Left lung (tissue), 10 donors: ENCODE measurements around the gene ZCWPW2. TPM values are rescaled to one million over a fixed set of nuclear protein-coding genes. Genes with fewer than 3 reads are reported as not detected.

Experiments used
- ATAC-seq: fragments of 200-7000 bp; cut with Tn5 transposase; one replicate; pipeline ENCODE4 v1.9.1; 2020; ENCODE audit warnings: moderate library complexity
- DNase-seq, 4 donors: peaks; one replicate each; pipeline ENCODE4 v3.0.0-alpha.2; 2013 to 2020
- H3K27ac ChIP-seq, 2 donors: fragments of 200-600 bp; sonication (generic) in 1 of 2; one replicate each; pipeline versions ENCODE4 v1.5.0 to v1.8.0; 2020 to 2021
- H3K27me3 ChIP-seq, 2 donors: fragments of 200-600 bp; sonication (generic) in 1 of 2; one replicate each; pipeline versions ENCODE4 v1.5.0 to v1.8.0; 2020 to 2021
- H3K36me3 ChIP-seq, 2 donors: fragments of 200-600 bp; sonication (generic) in 1 of 2; one replicate each; pipeline versions ENCODE4 v1.5.0 to v1.8.0; 2020 to 2021
- H3K4me1 ChIP-seq, 2 donors: fragments of 200-600 bp; one replicate each; pipeline ENCODE4 v1.8.0; 2021
- H3K4me3 ChIP-seq, 2 donors: fragments of 200-600 bp; sonication (generic) in 1 of 2; one replicate each; pipeline versions ENCODE4 v1.5.0 to v1.8.0; 2020 to 2021; ENCODE audit warnings: mild to moderate bottlenecking in 1 of 2
- H3K9me3 ChIP-seq, 2 donors: fragments of 200-600 bp; sonication (generic) in 1 of 2; one replicate each; pipeline versions ENCODE4 v1.5.0 to v1.8.0; 2020 to 2021
- CTCF ChIP-seq, 2 donors: fragments of 200-600 bp; sonication (generic) in 1 of 2; IDR thresholded peaks; one replicate each; pipeline versions ENCODE4 v1.5.0 to v1.8.0; 2021; ENCODE audit warnings: antibody characterized with exemption in 2 of 2
- intact Hi-C, 2 donors: fragments of 100-400 bp; cut with DNase I; formaldehyde crosslinking; loops; one replicate each; pipeline versions ENCODE4 v1.11.2 to v1.14.2; 2022
- polyA plus RNA-seq, 6 donors: library from polyadenylated mRNA; unstranded; fragments of 120-200 nt; gene quantifications; one replicate each; pipeline ENCODE4 v1.2.1, GENCODE V29; 2013; ENCODE audit not compliant: insufficient read length in 6 of 6
- total RNA-seq, 2 donors: library from RNA; stranded (reverse); fragmentation: NEBNext Ultra II Directional; extraction: Animal tissue kit (Norgen Biotek cat#: 25700); gene quantifications; one replicate each; pipeline ENCODE4 v1.2.1, GENCODE V29; 2021
- donor health status: DM: no; HTN: yes; CAD: no.
- donor health status: DM: no; HTN: no; CAD: no.

ZCWPW2 gene
- total and polyA plus RNA-seq, 8 donors = 0.84 to 3.4 (median 2.3) TPM

- no peak for TF ChIP-seq CTCF (IDR thresholded peaks at IDR 0.05)
- H3K27me3 ChIP-seq = no peaks in the 10 kb centered on the region
- H3K36me3 ChIP-seq = no peaks in the 10 kb centered on the region
- H3K4me3 ChIP-seq = no peak overlapping the region
- ATAC-seq (no peak), DNase-seq (no peak)
- H3K4me1 ChIP-seq = no peaks in the 10 kb centered on the region
- intact Hi-C loops = no loop called here
- H3K9me3 ChIP-seq = peaks cover 0 to 46% of the 10 kb centered on the region in 2 donors
- no peak overlapping the region for H3K27ac ChIP-seq
Measured at GRCh38 chr3:28406241-28406640, 57.7 kb downstream of the ZCWPW2 start.

GRCh38 chr3:28449398-28449797 is 100.9 kb downstream of the ZCWPW2 start:
- peaks cover 0 to 27% of the 10 kb centered on the region in 2 donors for H3K9me3 ChIP-seq
- H3K36me3 ChIP-seq = no peaks in the 10 kb centered on the region
- no peak overlapping the region for H3K4me3 ChIP-seq
- no peak overlapping the region for H3K27ac ChIP-seq
- no peaks in the 10 kb centered on the region for H3K27me3 ChIP-seq
- no peak for ATAC-seq
- H3K4me1 ChIP-seq = no peaks in the 10 kb centered on the region
- DNase-seq = no peak
- no peak for TF ChIP-seq CTCF (IDR thresholded peaks at IDR 0.05)
- intact Hi-C loops = no loop called here

GRCh38 chr3:28462866-28463265 is 114.3 kb downstream of the ZCWPW2 start:
- intact Hi-C loops = no loop called here
- no peak for TF ChIP-seq CTCF (IDR thresholded peaks at IDR 0.05)
- H3K4me3 ChIP-seq = no peak overlapping the region
- no peaks in the 10 kb centered on the region for H3K9me3 ChIP-seq
- H3K27me3 ChIP-seq = no peaks in the 10 kb centered on the region
- H3K27ac ChIP-seq = no peak overlapping the region
- H3K36me3 ChIP-seq = no peaks in the 10 kb centered on the region
- H3K4me1 ChIP-seq = no peaks in the 10 kb centered on the region
- DNase-seq (peak in 2 of 4 donors; percentile 34 to 62), ATAC-seq (no peak)

GRCh38 chr3:28467414-28467813 is 118.9 kb downstream of the ZCWPW2 start:
- no peak overlapping the region for H3K4me3 ChIP-seq
- no peaks in the 10 kb centered on the region for H3K36me3 ChIP-seq
- H3K4me1 ChIP-seq = no peaks in the 10 kb centered on the region
- DNase-seq (no peak), ATAC-seq (no peak)
- intact Hi-C loops = no loop called here
- no peak overlapping the region for H3K27ac ChIP-seq
- no peaks in the 10 kb centered on the region for H3K27me3 ChIP-seq
- H3K9me3 ChIP-seq = no peaks in the 10 kb centered on the region
- no peak for TF ChIP-seq CTCF (IDR thresholded peaks at IDR 0.05)

- Histone ChIP-seq H3K27ac (no peak overlapping the region), H3K36me3 (no peaks in the 10 kb centered on the region), H3K4me3 (no peak overlapping the region), H3K27me3 (no peaks in the 10 kb centered on the region), H3K9me3 (no peaks in the 10 kb centered on the region), H3K4me1 (no peaks in the 10 kb centered on the region)
- TF ChIP-seq CTCF (IDR thresholded peaks at IDR 0.05) = peak; percentile 36 to 68
- ATAC-seq = peak; percentile 70
- peak in 2 of 4 donors; percentile 27 to 53 for DNase-seq
- intact Hi-C loops = no loop called here
Measured at GRCh38 chr3:28476194-28476593, 127.7 kb downstream of the ZCWPW2 start.
